Activated CD4-positive, CD25-positive, alpha-beta regulatory T cell treated with anti-CD3 and anti-CD28 coated beads, Interleukin-2, amount 50 U/mL, for 16 hours (primary cell): ENCODE data around the gene CREB5.
"Not testable (repeated sequence)": the region's sequence is repeated elsewhere in the genome, so short reads cannot be mapped to it uniquely, and the experiment has no call there.

Experiments
- DNase-seq: peaks from one replicate; pipeline ENCODE4 v3.0.0-alpha.2; 2020; ENCODE audit warnings: low read depth, low spot score

The CREB5 gene

GRCh38 chr7:28411876-28412662 is at the start of gene CREB5:
Gene CREB5, plus strand, starts transcription at chr7:28412518. Its CDS starts 397 bp downstream, at chr7:28412915.
- no peak for DNase-seq

GRCh38 chr7:28362812-28363211 is 49.5 kb upstream of the CREB5 start:
- DNase-seq: no peak

GRCh38 chr7:28364082-28364481 is 48.2 kb upstream of the CREB5 start:
- no peak for DNase-seq

GRCh38 chr7:28369523-28369922 is 42.8 kb upstream of the CREB5 start:
- DNase-seq: no peak

GRCh38 chr7:28371846-28372245 is 40.5 kb upstream of the CREB5 start:
- DNase-seq: no peak

GRCh38 chr7:28373990-28374389 is 38.3 kb upstream of the CREB5 start:
- DNase-seq: no peak

GRCh38 chr7:28375729-28376128 is 36.6 kb upstream of the CREB5 start:
- DNase-seq: no peak

- no peak for DNase-seq
Measured at GRCh38 chr7:28376634-28377033, 35.7 kb upstream of the CREB5 start.

GRCh38 chr7:28378574-28379149 is 33.7 kb upstream of the CREB5 start:
- no peak for DNase-seq

GRCh38 chr7:28381466-28381865 is 30.9 kb upstream of the CREB5 start:
- DNase-seq: no peak

GRCh38 chr7:28382144-28382543 is 30.2 kb upstream of the CREB5 start:
- DNase-seq: no peak

- no peak for DNase-seq
Measured at GRCh38 chr7:28383975-28384374, 28.3 kb upstream of the CREB5 start.

- DNase-seq: no peak
Measured at GRCh38 chr7:28389504-28390395, 22.6 kb upstream of the CREB5 start.

GRCh38 chr7:28390426-28390825 is 21.9 kb upstream of the CREB5 start:
- DNase-seq: no peak

GRCh38 chr7:28392289-28392688 is 20.0 kb upstream of the CREB5 start:
- no peak for DNase-seq

- no peak for DNase-seq
Measured at GRCh38 chr7:28395404-28395803, 16.9 kb upstream of the CREB5 start.

- DNase-seq: no peak
Measured at GRCh38 chr7:28395831-28396230, 16.5 kb upstream of the CREB5 start.

- DNase-seq: no peak
Measured at GRCh38 chr7:28397141-28397540, 15.2 kb upstream of the CREB5 start.

GRCh38 chr7:28400838-28401360 is 11.4 kb upstream of the CREB5 start:
- DNase-seq: no peak

GRCh38 chr7:28401567-28401966 is 10.8 kb upstream of the CREB5 start:
- not testable (repeated sequence) for DNase-seq

GRCh38 chr7:28405662-28406061 is 6.7 kb upstream of the CREB5 start:
- no peak for DNase-seq

GRCh38 chr7:28406192-28406591 is 6.1 kb upstream of the CREB5 start:
- no peak for DNase-seq
